ENCODE measurements around the gene PLP2. TPM values are rescaled to one million over a fixed set of nuclear protein-coding genes. Genes with fewer than 3 reads are reported as not detected.
A peak's percentile ranks its signal among the peaks of the same experiment; 100 is the strongest.
"Not testable (repeated sequence)": the region's sequence is repeated elsewhere in the genome, so short reads cannot be mapped to it uniquely, and the experiment has no call there.

Gene PLP2
- 100 to 1,000 TPM; 157 to 227 TPM for total RNA-seq

DNA sequence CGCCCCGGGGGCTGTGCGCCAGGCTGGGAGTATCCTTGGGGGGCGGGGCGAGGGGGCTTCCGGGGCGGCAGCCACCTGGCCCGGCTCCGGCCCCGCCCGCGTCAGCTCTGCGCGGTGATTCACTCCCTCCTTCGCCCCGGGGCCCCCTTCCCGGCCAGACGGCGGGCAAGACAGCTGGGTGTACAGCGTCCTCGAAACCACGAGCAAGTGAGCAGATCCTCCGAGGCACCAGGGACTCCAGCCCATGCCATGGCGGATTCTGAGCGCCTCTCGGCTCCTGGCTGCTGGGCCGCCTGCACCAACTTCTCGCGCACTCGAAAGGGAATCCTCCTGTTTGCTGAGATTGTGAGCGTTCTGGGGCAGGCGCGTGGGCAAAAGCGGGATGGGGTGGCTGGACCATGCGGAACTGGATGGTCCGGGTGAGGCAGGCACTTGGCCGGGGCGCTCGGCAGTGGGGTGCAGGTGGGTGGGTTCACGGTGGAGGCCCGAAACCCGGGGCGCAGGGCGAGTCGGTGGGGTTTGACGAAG, at the start of gene PLP2:
PLP2 (plus strand) TSS at position 147 of the 528 bp plus-strand sequence; CDS start at position 250, 103 bp downstream.
- intact Hi-C loops (cut with DNase I) = no loop called here
- Histone ChIP-seq H3K9ac (ENCODE audit: low read depth in 2 of 2, low read length in 2 of 2) (peak within 1 kb of the TSS; percentile 60 to 86), H3K4me3 (peak within 1 kb of the TSS; percentile 60), H3K27me3 (no peaks in the 10 kb centered on the region), H3K9me3 (no peaks in the 10 kb centered on the region), H3K4me1 (no peaks in the 10 kb centered on the region), H3K27ac (peak within 1 kb of the TSS; percentile 85), H3K36me3 (no peaks in the 10 kb centered on the region)
- peak; percentile 60 for DNase-seq
- TF ChIP-seq, protein P1, sequence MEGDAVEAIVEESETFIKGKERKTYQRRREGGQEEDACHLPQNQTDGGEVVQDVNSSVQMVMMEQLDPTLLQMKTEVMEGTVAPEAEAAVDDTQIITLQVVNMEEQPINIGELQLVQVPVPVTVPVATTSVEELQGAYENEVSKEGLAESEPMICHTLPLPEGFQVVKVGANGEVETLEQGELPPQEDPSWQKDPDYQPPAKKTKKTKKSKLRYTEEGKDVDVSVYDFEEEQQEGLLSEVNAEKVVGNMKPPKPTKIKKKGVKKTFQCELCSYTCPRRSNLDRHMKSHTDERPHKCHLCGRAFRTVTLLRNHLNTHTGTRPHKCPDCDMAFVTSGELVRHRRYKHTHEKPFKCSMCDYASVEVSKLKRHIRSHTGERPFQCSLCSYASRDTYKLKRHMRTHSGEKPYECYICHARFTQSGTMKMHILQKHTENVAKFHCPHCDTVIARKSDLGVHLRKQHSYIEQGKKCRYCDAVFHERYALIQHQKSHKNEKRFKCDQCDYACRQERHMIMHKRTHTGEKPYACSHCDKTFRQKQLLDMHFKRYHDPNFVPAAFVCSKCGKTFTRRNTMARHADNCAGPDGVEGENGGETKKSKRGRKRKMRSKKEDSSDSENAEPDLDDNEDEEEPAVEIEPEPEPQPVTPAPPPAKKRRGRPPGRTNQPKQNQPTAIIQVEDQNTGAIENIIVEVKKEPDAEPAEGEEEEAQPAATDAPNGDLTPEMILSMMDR (IDR thresholded peaks at IDR 0.05) = no peak

- Histone ChIP-seq H3K27ac (no peak overlapping the region), H3K36me3 (no peaks in the 10 kb centered on the region), H3K4me1 (no peaks in the 10 kb centered on the region), H3K27me3 (no peaks in the 10 kb centered on the region), H3K9ac (ENCODE audit: low read depth in 2 of 2, low read length in 2 of 2) (peak overlapping the region; percentile 83 to 87), H3K9me3 (no peaks in the 10 kb centered on the region), H3K4me3 (peak overlapping the region; percentile 56)
- TF ChIP-seq, protein P1 (IDR thresholded peaks at IDR 0.05) = no peak
- DNase-seq = no peak
- intact Hi-C loops (cut with DNase I) = loop anchor here (5.0 kb wide), 1 partner anchor 35 kb away; no protein-coding TSS in a partner anchor
Observed at GRCh38 chrX:49122499-49122898, 49.2 kb upstream of the PLP2 start.

GRCh38 chrX:49127742-49128258, 43.9 kb upstream of the PLP2 start:
- H3K4me3 ChIP-seq; H3K27ac ChIP-seq; intact Hi-C loops (cut with DNase I); DNase-seq; H3K9ac ChIP-seq (ENCODE audit: low read depth in 2 of 2, low read length in 2 of 2); H3K27me3 ChIP-seq; H3K9me3 ChIP-seq; H3K36me3 ChIP-seq; H3K4me1 ChIP-seq: not testable (repeated sequence)

DNA sequence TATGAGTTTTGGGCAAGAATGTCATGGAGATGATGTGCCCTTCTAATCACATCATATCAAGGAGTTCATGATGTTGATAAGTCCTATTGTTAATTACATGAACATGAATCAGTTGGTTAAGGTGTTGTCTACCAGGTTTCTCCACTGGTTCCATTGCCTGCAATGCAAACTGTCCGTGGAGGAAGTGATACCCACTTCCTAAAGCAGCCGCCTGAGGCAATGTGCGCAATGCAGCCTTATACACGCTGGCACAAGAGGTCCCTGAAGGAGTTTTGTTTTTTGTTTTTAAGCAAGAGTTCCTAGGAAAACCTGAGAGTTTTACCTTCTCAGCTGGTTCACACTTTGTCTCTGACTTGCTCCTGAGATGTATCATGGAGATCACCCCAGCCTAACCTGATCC, 42.3 kb upstream of the PLP2 start:
- Histone ChIP-seq H3K9me3 (no peaks in the 10 kb centered on the region), H3K4me1 (no peaks in the 10 kb centered on the region), H3K27ac (no peak overlapping the region), H3K9ac (ENCODE audit: low read depth in 2 of 2, low read length in 2 of 2) (no peak overlapping the region), H3K4me3 (no peak overlapping the region), H3K36me3 (no peaks in the 10 kb centered on the region), H3K27me3 (no peaks in the 10 kb centered on the region)
- no peak for DNase-seq
- TF ChIP-seq, protein P1 (IDR thresholded peaks at IDR 0.05) = no peak
- intact Hi-C loops (cut with DNase I) = no loop called here

DNA sequence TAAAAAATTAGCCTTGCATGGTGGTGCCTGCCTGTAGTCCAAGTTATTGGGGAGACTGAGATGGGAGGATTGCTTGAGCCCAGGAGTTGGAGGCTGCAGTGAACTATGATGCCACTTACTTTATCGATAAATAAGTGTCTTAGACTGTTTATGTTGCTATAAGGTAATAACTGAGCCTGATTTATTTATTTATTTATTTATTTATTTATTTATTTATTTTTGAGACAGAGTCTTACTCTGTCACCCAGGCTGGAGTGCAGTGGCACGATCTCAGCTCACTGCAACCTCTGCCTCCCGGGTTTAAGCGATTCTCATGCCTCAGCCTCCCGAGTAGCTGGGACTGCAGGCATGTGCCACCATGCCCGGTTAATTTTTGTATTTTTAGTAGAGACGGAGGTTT, 39.4 kb upstream of the PLP2 start:
- H3K9ac ChIP-seq (ENCODE audit: low read depth in 2 of 2, low read length in 2 of 2); H3K27me3 ChIP-seq; intact Hi-C loops (cut with DNase I); H3K36me3 ChIP-seq; H3K27ac ChIP-seq; H3K4me3 ChIP-seq; H3K4me1 ChIP-seq; H3K9me3 ChIP-seq; DNase-seq: not testable (repeated sequence)

DNA sequence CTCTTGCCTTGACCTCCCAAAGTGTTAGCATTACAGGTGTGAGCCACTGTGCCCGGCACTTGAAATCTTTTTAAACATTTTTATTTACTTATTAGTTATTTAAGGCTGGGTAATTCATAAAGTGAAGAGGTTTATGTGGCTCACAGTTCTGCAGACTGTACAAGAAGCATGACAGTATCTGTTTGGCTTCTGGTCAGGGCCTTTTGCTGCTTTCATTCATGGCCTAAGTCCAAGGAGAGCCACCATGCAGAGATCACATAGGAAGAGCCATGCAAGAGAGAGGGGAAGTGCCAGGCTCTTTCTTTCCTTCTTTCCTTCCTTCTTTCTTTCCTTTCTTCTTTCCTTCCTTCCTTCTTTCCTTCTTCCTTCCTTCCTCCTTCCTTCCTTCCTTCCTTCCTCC, 37.9 kb upstream of the PLP2 start:
- DNase-seq = no peak
- Histone ChIP-seq H3K27me3 (no peaks in the 10 kb centered on the region), H3K4me3 (no peak overlapping the region), H3K36me3 (no peaks in the 10 kb centered on the region), H3K27ac (no peak overlapping the region), H3K4me1 (no peaks in the 10 kb centered on the region), H3K9me3 (no peaks in the 10 kb centered on the region), H3K9ac (ENCODE audit: low read depth in 2 of 2, low read length in 2 of 2) (no peak overlapping the region)
- intact Hi-C loops (cut with DNase I) = no loop called here
- TF ChIP-seq, protein P1 (IDR thresholded peaks at IDR 0.05) = no peak
